A549 (cell line): ENCODE measurements around the gene VPS41. TPM values are rescaled to one million over a fixed set of nuclear protein-coding genes. Genes with fewer than 3 reads are reported as not detected.
A peak's percentile ranks its signal among the peaks of the same experiment; 100 is the strongest.

Experiments
- ATAC-seq, 2 experiments: fragments of 200-7000 bp in 1 of 2; fragments of >200 bp in 1 of 2; cut with Nextera tagmentation in 1 of 2; cut with Tn5 transposase in 1 of 2; 3 replicates each; pipeline versions ENCODE4 v1.8.0 to v1.9.1; 2018 to 2020; ENCODE audit warnings: mild to moderate bottlenecking in 1 of 2, moderate library complexity in 1 of 2
- CTCF ChIA-PET: fragments of 300-600 bp; sonication (Branson Sonifier 250); formaldehyde crosslinking; extraction: SDS; loops from one replicate; lab custom pipeline; 2021; ENCODE audit warnings: antibody characterized with exemption, inconsistent platforms; lab: Yijun Ruan, JAX
- POLR2A ChIA-PET: fragments of 350-600 bp; formaldehyde crosslinking; extraction: SDS; loops from one replicate; lab custom pipeline; 2021; ENCODE audit warnings: antibody characterized with exemption, inconsistent platforms; lab: Yijun Ruan, JAX
- DNase-seq, 2 experiments: peaks; one replicate each; pipeline versions ENCODE4 v3.0.0 to v3.0.0-alpha.2; 2011 to 2016; ENCODE audit warnings: low read depth in 1 of 2, low spot score in 1 of 2
- FAIRE-seq: peaks from 2 replicates; lab custom pipeline; 2011; peaks lifted over from hg19 to GRCh38; lab: Jason Lieb, UNC
- H3K27ac ChIP-seq, 2 experiments: fragments of >200 bp; sonication (Bioruptor Twin); formaldehyde crosslinking; 3 replicates each; pipeline ENCODE4 v1.5.1; 2016 to 2017
- H3K4me1 ChIP-seq: fragments of >200 bp; sonication (Bioruptor Twin); formaldehyde crosslinking; 3 replicates; pipeline ENCODE4 v1.6.1; 2016
- H3K4me2 ChIP-seq: fragments of >200 bp; sonication (Bioruptor Twin); formaldehyde crosslinking; 3 replicates; pipeline ENCODE4 v1.6.1; 2016
- H3K4me3 ChIP-seq: fragments of >200 bp; sonication (Bioruptor Twin); formaldehyde crosslinking; 3 replicates; pipeline ENCODE4 v1.5.1; 2016
- H3K9me3 ChIP-seq: fragments of >200 bp; sonication (Bioruptor Twin); formaldehyde crosslinking; 3 replicates; pipeline ENCODE4 v1.6.1; 2016
- ATOH8 ChIP-seq: fragments of 250-450 bp; sonication (Bioruptor Pico); IDR thresholded peaks from 2 replicates; pipeline ENCODE4 v1.5.0; 2020; ENCODE audit warnings: low read depth, mild to moderate bottlenecking, moderate library complexity
- BCL3 ChIP-seq: fragments of >200 bp; sonication (Bioruptor Twin); formaldehyde crosslinking; IDR thresholded peaks from 3 replicates; pipeline ENCODE4 v1.6.1; 2016
- EHMT2 ChIP-seq: fragments of 200-600 bp; sonication (generic); IDR thresholded peaks from 2 replicates; pipeline ENCODE4 v1.6.1; 2016; ENCODE audit warnings: antibody characterized with exemption, low read depth, mild to moderate bottlenecking, moderate library complexity
- ELK1 ChIP-seq: fragments of 150-350 bp; IDR thresholded peaks from 2 replicates; pipeline ENCODE4 v1.6.1; 2014; ENCODE audit warnings: low read depth, mild to moderate bottlenecking, low read length
- EP300 ChIP-seq, 2 experiments: fragments of >200 bp; sonication (Bioruptor Twin); formaldehyde crosslinking; IDR thresholded peaks; 2 replicates in 1 of 2; 3 replicates in 1 of 2; pipeline ENCODE4 v1.6.1; 2016 to 2017
- FOSL2 ChIP-seq, 2 experiments: fragments of 450-650 bp in 1 of 2; fragments of >200 bp in 1 of 2; sonication (Bioruptor Twin) in 1 of 2; formaldehyde crosslinking; IDR thresholded peaks; 2 replicates each; pipeline versions ENCODE4 v1.5.0 to v1.6.1; 2016 to 2020; ENCODE audit warnings: mild to moderate bottlenecking in 1 of 2, moderate library complexity in 1 of 2
- FOXS1 ChIP-seq: fragments of 250-450 bp; sonication (Bioruptor Pico); IDR thresholded peaks from 2 replicates; pipeline ENCODE4 v1.5.0; 2020; ENCODE audit warnings: mild to moderate bottlenecking, moderate library complexity
- GATA3 ChIP-seq: IDR thresholded peaks from 2 replicates; pipeline ENCODE4 v1.6.1; 2012; ENCODE audit warnings: borderline replicate concordance
- JUNB ChIP-seq: fragments of >200 bp; sonication (Bioruptor Twin); formaldehyde crosslinking; IDR thresholded peaks from 2 replicates; pipeline ENCODE4 v1.6.1; 2016
- MAFK ChIP-seq: fragments of 450-650 bp; IDR thresholded peaks from 2 replicates; pipeline ENCODE4 v1.6.1; 2014; ENCODE audit not compliant: partially characterized antibody
- MAX ChIP-seq: IDR thresholded peaks from 2 replicates; pipeline ENCODE4 v1.6.1; 2012
- PBX3 ChIP-seq: IDR thresholded peaks from 2 replicates; pipeline ENCODE4 v1.6.1; 2012
- TP53 ChIP-seq: fragments of 250-450 bp; sonication (Bioruptor Pico); IDR thresholded peaks from 2 replicates; pipeline ENCODE4 v1.5.0; 2021; ENCODE audit warnings: mild to moderate bottlenecking, moderate library complexity
- ZC3H11A ChIP-seq: fragments of 450-650 bp; IDR thresholded peaks from 2 replicates; pipeline ENCODE4 v1.6.1; 2014; ENCODE audit warnings: antibody characterized with exemption, mild to moderate bottlenecking
- ZSCAN20 ChIP-seq: fragments of 250-450 bp; sonication (Bioruptor Pico); IDR thresholded peaks from 2 replicates; pipeline ENCODE4 v1.8.0; 2022; ENCODE audit warnings: mild to moderate bottlenecking, moderate library complexity
- WGBS: methylation state at CpG from one replicate; pipeline ENCODE4 v1.1.6; 2017; ENCODE audit errors: missing lambda C conversion rate; 5-methylcytosine and 5-hydroxymethylcytosine counted together
- polyA plus RNA-seq, 4 experiments: library from polyadenylated mRNA; depleted of rRNA in 3 of 4; stranded (reverse); fragments of >200 nt; fragmentation: RNase III in 1 of 4; extraction: RNeasy Plus Mini Kit Qiagen cat#74134 plus additional on column Dnase treatment in 1 of 4; gene quantifications; 2 replicates in 3 of 4; 3 replicates in 1 of 4; pipeline ENCODE4 v1.2.3, GENCODE V29; 2011 to 2017

Gene VPS41
- polyA plus RNA-seq, 2 of the 4 experiments (the other 2 are of a cell fraction): 24.6 to 59.9 TPM

- H3K4me2 ChIP-seq: no peak overlapping the region
- no peak for TF ChIP-seq TP53 (CRISPR knock-in tag)
- no peak for TF ChIP-seq ZC3H11A
- no peak for TF ChIP-seq PBX3
- no peak for TF ChIP-seq MAX
- TF ChIP-seq JUNB: no peak
- TF ChIP-seq ATOH8 (CRISPR knock-in tag): no peak
- TF ChIP-seq BCL3: no peak
- no peak for TF ChIP-seq FOSL2 (IDR thresholded peaks at IDR 0.05)
- no peak for TF ChIP-seq FOSL2 (CRISPR knock-in tag; IDR thresholded peaks at IDR 0.05)
- no peak for TF ChIP-seq ZSCAN20 (CRISPR knock-in tag)
- TF ChIP-seq MAFK: no peak
- TF ChIP-seq FOXS1 (CRISPR knock-in tag): no peak
- no peak for TF ChIP-seq EP300 (IDR thresholded peaks at IDR 0.05)
- no peak for TF ChIP-seq GATA3
- TF ChIP-seq EHMT2: no peak
- DNase-seq (no peak), FAIRE-seq (no peak), ATAC-seq (no peak)
- CTCF ChIA-PET: interaction anchor here (0.8 to 1.2 kb wide), 2 partner anchors 9 to 23 kb away, joined by 3 to 4 read pairs; no protein-coding TSS in a partner anchor
- H3K27ac ChIP-seq: no peak overlapping the region
- POLR2A ChIA-PET: no interaction called here
- H3K4me1 ChIP-seq: peaks cover 4% of the 10 kb centered on the region
- H3K9me3 ChIP-seq: no peaks in the 10 kb centered on the region
- 85% methylated on average over 2 of the region's 2 CpGs for WGBS
- H3K4me3 ChIP-seq: no peak overlapping the region
These were observed 57.7 kb downstream of the VPS41 start for GRCh38 chr7:38851321-38851720.

- DNase-seq (peak; percentile 21 to 52), FAIRE-seq (no peak), ATAC-seq (peak; percentile 62 to 68; a peak in 4 of 6 replicates)
- WGBS: 51% methylated on average over 7 of the region's 7 CpGs
- no peak overlapping the region for H3K4me3 ChIP-seq
- no peak overlapping the region for H3K27ac ChIP-seq
- H3K4me1 ChIP-seq: peaks cover 12% of the 10 kb centered on the region
- peak overlapping the region; percentile 31 for H3K4me2 ChIP-seq
- POLR2A ChIA-PET: no interaction called here
- CTCF ChIA-PET: no interaction called here
- no peaks in the 10 kb centered on the region for H3K9me3 ChIP-seq
- TF ChIP-seq FOSL2 (IDR thresholded peaks at IDR 0.05) (no peak), FOSL2 (CRISPR knock-in tag; IDR thresholded peaks at IDR 0.05) (peak; percentile 83), ELK1 (no peak)
These were observed 62.7 kb downstream of the VPS41 start for GRCh38 chr7:38846280-38846679.

- ChIA-PET POLR2A (no interaction called here), CTCF (interaction anchor here (1.5 kb wide), 1 partner anchor 87 kb away, joined by 3 read pairs; no protein-coding TSS in a partner anchor)
- Histone ChIP-seq H3K4me3 (no peak overlapping the region), H3K27ac (no peak overlapping the region), H3K4me2 (no peak overlapping the region), H3K4me1 (peaks cover 12% of the 10 kb centered on the region), H3K9me3 (no peaks in the 10 kb centered on the region)
- no peak for TF ChIP-seq ELK1
- DNase-seq (no peak), ATAC-seq (no peak), FAIRE-seq (no peak)
- 90% methylated on average over 8 of the region's 8 CpGs for WGBS
These were observed 63.9 kb downstream of the VPS41 start for GRCh38 chr7:38844952-38845563.
